B cell (primary cell): ENCODE measurements around the gene RAD54L2. TPM values are rescaled to one million over a fixed set of nuclear protein-coding genes. Genes with fewer than 3 reads are reported as not detected.

ENCODE experiments used
- ATAC-seq: fragments of 200-7000 bp; cut with Tn5 transposase; one replicate; pipeline ENCODE4 v1.10.0; 2021; ENCODE audit warnings: low read depth, mild to moderate bottlenecking, moderate number of reproducible peaks, moderate library complexity
- CTCF ChIA-PET: fragments of 350-600 bp; sonication (Branson Sonifier 250); formaldehyde crosslinking; loops from one replicate; lab custom pipeline; 2021; ENCODE audit warnings: antibody characterized with exemption, inconsistent platforms; lab: Charles Lee
- POLR2A ChIA-PET: fragments of 350-600 bp; sonication (Branson Sonifier 250); formaldehyde crosslinking; loops from one replicate; lab custom pipeline; 2021; ENCODE audit warnings: antibody characterized with exemption; lab: Charles Lee
- DNase-seq: peaks from one replicate; pipeline ENCODE4 v3.0.0; 2013
- H2AFZ ChIP-seq: 2 replicates; pipeline ENCODE4 v1.6.1; 2012; ENCODE audit warnings: mild to moderate bottlenecking, low read depth, low read length; ENCODE audit not compliant: insufficient read depth, poor library complexity, severe bottlenecking
- H3K27ac ChIP-seq, 2 donors: 1 replicate in 1 of 2; 2 replicates in 1 of 2; pipeline ENCODE4 v1.5.1; 2012 to 2013; ENCODE audit warnings: low read length in 2 of 2, mild to moderate bottlenecking in 2 of 2, moderate library complexity in 1 of 2
- H3K27me3 ChIP-seq, 4 experiments: fragments of 200-600 bp in 1 of 4; sonication (generic) in 1 of 4; replicated peaks in 1 of 4; 1 replicate in 2 of 4; 2 replicates in 2 of 4; pipeline versions ENCODE4 v1.6.1 to v1.7.0; 2013 to 2016; ENCODE audit warnings: low read length in 3 of 4, mild to moderate bottlenecking in 2 of 4, mixed read lengths in 1 of 4, moderate library complexity in 1 of 4; ENCODE audit not compliant: insufficient read depth in 4 of 4, control insufficient read depth in 3 of 4; ENCODE audit errors: control extremely low read depth in 1 of 4
- H3K36me3 ChIP-seq, 2 experiments: replicated peaks in 1 of 2; 1 replicate in 1 of 2; 2 replicates in 1 of 2; pipeline versions ENCODE4 v1.6.1 to v1.7.1; 2013; ENCODE audit warnings: low read length in 1 of 2; ENCODE audit not compliant: insufficient read depth in 2 of 2, control insufficient read depth in 1 of 2; ENCODE audit errors: control extremely low read depth in 1 of 2, extremely low read depth in 1 of 2
- H3K4me1 ChIP-seq, 2 donors: fragments of 200-600 bp in 1 of 2; sonication (generic) in 1 of 2; 1 replicate in 1 of 2; 2 replicates in 1 of 2; pipeline versions ENCODE4 v1.5.1 to v1.6.1; 2013 to 2017; ENCODE audit warnings: low read length in 2 of 2; ENCODE audit not compliant: control insufficient read depth in 2 of 2, insufficient read depth in 2 of 2
- H3K4me2 ChIP-seq: replicated peaks from 2 replicates; pipeline ENCODE3; 2012; ENCODE audit warnings: mild to moderate bottlenecking, low read depth, low read length; ENCODE audit not compliant: poor library complexity, severe bottlenecking
- H3K4me3 ChIP-seq, 5 experiments: fragments of 200-600 bp in 1 of 5; sonication (generic) in 1 of 5; 1 replicate in 3 of 5; 2 replicates in 2 of 5; pipeline versions ENCODE4 v1.5.1 to v1.7.0; 2011 to 2016; ENCODE audit warnings: low read length in 4 of 5, mild to moderate bottlenecking in 4 of 5, low read depth in 2 of 5, control low read depth in 1 of 5, moderate library complexity in 1 of 5; ENCODE audit not compliant: insufficient read depth in 1 of 5; ENCODE audit errors: control extremely low read depth in 1 of 5, extremely low read depth in 1 of 5
- H3K79me2 ChIP-seq: fragments of 200-600 bp; sonication (generic); one replicate; pipeline ENCODE4 v1.6.0; 2016; ENCODE audit warnings: low read length; ENCODE audit not compliant: control insufficient read depth, insufficient read depth
- H3K9ac ChIP-seq: fragments of 200-600 bp; sonication (generic); 2 replicates; pipeline ENCODE4 v1.6.1; 2017; ENCODE audit warnings: mild to moderate bottlenecking, low read length, moderate library complexity
- H3K9me3 ChIP-seq, 3 donors: one replicate each; pipeline versions ENCODE4 v1.6.1 to v1.7.1; 2013; ENCODE audit warnings: low read length in 2 of 3; ENCODE audit not compliant: control insufficient read depth in 2 of 3, insufficient read depth in 1 of 3; ENCODE audit errors: control extremely low read depth in 1 of 3
- H4K20me1 ChIP-seq: 2 replicates; pipeline ENCODE4 v1.6.0; 2012; ENCODE audit warnings: mild to moderate bottlenecking, low read length; ENCODE audit not compliant: insufficient read depth, control insufficient read depth, poor library complexity, severe bottlenecking
- H3K27ac Mint-ChIP-seq: one replicate; pipeline ENCODE4 v1.8.0; 2021; ENCODE audit warnings: mixed read lengths
- H3K27me3 Mint-ChIP-seq: one replicate; pipeline ENCODE4 v1.8.0; 2021; ENCODE audit warnings: mixed read lengths
- H3K4me1 Mint-ChIP-seq: one replicate; pipeline ENCODE4 v1.8.0; 2021; ENCODE audit warnings: mixed read lengths
- H3K4me3 Mint-ChIP-seq: one replicate; pipeline ENCODE4 v1.8.0; 2021; ENCODE audit warnings: mixed read lengths
- H3K9me3 Mint-ChIP-seq: one replicate; pipeline ENCODE4 v1.8.0; 2022; ENCODE audit warnings: mixed read lengths; ENCODE audit not compliant: insufficient read depth
- CTCF ChIP-seq: fragments of 200-600 bp; IDR thresholded peaks from one replicate; pipeline ENCODE4 v1.8.0; 2022; ENCODE audit warnings: antibody characterized with exemption, mild to moderate bottlenecking
- EZH2 ChIP-seq: IDR thresholded peaks from 2 replicates; pipeline ENCODE4 v1.6.1; 2012; ENCODE audit warnings: borderline replicate concordance, low read depth, mild to moderate bottlenecking, moderate library complexity, low read length; ENCODE audit not compliant: insufficient read depth, poor library complexity, severe bottlenecking
- WGBS: methylation state at CpG from one replicate; pipeline ENCODE4 v1.1.5; 2013; ENCODE audit warnings: missing lambda C conversion rate; ENCODE audit not compliant: insufficient coverage; 5-methylcytosine and 5-hydroxymethylcytosine counted together
- intact Hi-C: fragments of 100-400 bp; cut with micrococcal nuclease; formaldehyde crosslinking; loops from one replicate; pipeline ENCODE4 v1.10.0; 2022
- polyA plus RNA-seq: library from polyadenylated mRNA; depleted of rRNA; stranded (reverse); fragments of >200 nt; gene quantifications from 2 replicates; pipeline ENCODE4 v1.2.3, GENCODE V29; 2012
- total RNA-seq, 2 donors: library from RNA; stranded (reverse); fragments of 120-200 nt in 1 of 2; gene quantifications; 1 replicate in 1 of 2; 2 replicates in 1 of 2; pipeline versions ENCODE4 v1.2.3 to v1.2.4, GENCODE V29; 2013 to 2022

RAD54L2 gene
- total and polyA plus RNA-seq, 2 donors (not counting 1 experiment from before 2014, with no cell fraction given) = 6.3 to 43.0 TPM

GRCh38 chr3:51578238-51578637 is 39.7 kb downstream of the RAD54L2 start:
- peaks cover 3% of the 10 kb centered on the region for H3K4me1 Mint-ChIP-seq
- ATAC-seq = no peak
- TF ChIP-seq EZH2 = no peak
- no peak for TF ChIP-seq CTCF
- H3K27ac Mint-ChIP-seq = no peak overlapping the region
- Histone ChIP-seq H3K9me3 (no peaks in the 10 kb centered on the region), H3K4me3 (no peak overlapping the region), H3K36me3 (peaks cover 4 to 18% of the 10 kb centered on the region in 2 experiments), H3K4me2 (no peak overlapping the region), H2AFZ (no peak overlapping the region), H3K4me1 (no peaks in the 10 kb centered on the region), H3K27ac (no peak overlapping the region), H3K27me3 (no peaks in the 10 kb centered on the region), H3K9ac (no peak overlapping the region), H3K79me2 (peaks cover 14% of the 10 kb centered on the region), H4K20me1 (peaks cover 9% of the 10 kb centered on the region)
- DNase-seq = no peak
- intact Hi-C loops = no loop called here
- 100% methylated on average over 3 of the region's 4 CpGs for WGBS
- no peaks in the 10 kb centered on the region for H3K9me3 Mint-ChIP-seq
- POLR2A ChIA-PET = no interaction called here
- CTCF ChIA-PET = no interaction called here
- no peaks in the 10 kb centered on the region for H3K27me3 Mint-ChIP-seq
- no peak overlapping the region for H3K4me3 Mint-ChIP-seq

- H3K9me3 Mint-ChIP-seq = no peaks in the 10 kb centered on the region
- Histone ChIP-seq H3K27ac (no peak overlapping the region), H2AFZ (no peak overlapping the region), H3K9ac (no peak overlapping the region), H4K20me1 (peaks cover 9% of the 10 kb centered on the region), H3K9me3 (no peaks in the 10 kb centered on the region), H3K79me2 (peaks cover 19% of the 10 kb centered on the region), H3K4me1 (no peaks in the 10 kb centered on the region), H3K4me2 (no peak overlapping the region), H3K4me3 (no peak overlapping the region), H3K27me3 (no peaks in the 10 kb centered on the region), H3K36me3 (peaks cover 4 to 15% of the 10 kb centered on the region in 2 experiments)
- H3K4me1 Mint-ChIP-seq = peaks cover 3% of the 10 kb centered on the region
- H3K4me3 Mint-ChIP-seq = no peak overlapping the region
- DNase-seq (no peak), ATAC-seq (no peak)
- CTCF ChIA-PET = interaction anchor here (0.7 kb wide), 1 partner anchor 17 kb away, joined by 4 read pairs; no protein-coding TSS in a partner anchor
- 100% methylated on average over 1 of the region's 2 CpGs for WGBS
- TF ChIP-seq CTCF (no peak), EZH2 (no peak)
- POLR2A ChIA-PET = no interaction called here
- no peak overlapping the region for H3K27ac Mint-ChIP-seq
- no peaks in the 10 kb centered on the region for H3K27me3 Mint-ChIP-seq
- intact Hi-C loops = no loop called here
These were observed 41.9 kb downstream of the RAD54L2 start for GRCh38 chr3:51580418-51580817.
